GM21723 (cell line): ENCODE results near the gene LRRC74A.
A peak's percentile ranks its signal among the peaks of the same experiment; 100 is the strongest.

Experiments
- ATAC-seq: cut with Tn5 transposase; IDR thresholded peaks from one replicate; pipeline ENCODE4 v1.9.1; 2021; ENCODE audit warnings: mild to moderate bottlenecking, moderate library complexity; ENCODE audit not compliant: unreplicated experiment

LRRC74A gene

DNA sequence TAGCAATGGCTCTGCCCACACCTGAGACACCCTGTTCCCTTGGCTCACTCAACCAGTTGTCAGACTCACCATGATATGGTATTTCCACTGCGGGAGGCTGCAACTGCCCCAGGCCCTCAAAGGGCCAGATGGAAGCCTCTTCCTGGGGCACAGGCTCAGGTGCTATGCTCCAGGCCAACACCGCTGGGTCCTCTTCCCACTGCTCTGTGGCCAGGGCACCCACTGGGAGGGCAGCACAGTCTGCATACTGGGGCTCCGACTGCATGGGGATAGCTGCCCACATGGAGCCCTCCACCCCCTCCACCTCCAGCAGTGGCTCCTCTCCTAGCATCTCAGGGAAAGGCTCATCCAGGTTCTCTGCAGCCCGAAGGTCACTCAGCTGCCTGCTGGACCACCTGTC is 17.2 kb upstream of the LRRC74A start:
- ATAC-seq: no peak

DNA sequence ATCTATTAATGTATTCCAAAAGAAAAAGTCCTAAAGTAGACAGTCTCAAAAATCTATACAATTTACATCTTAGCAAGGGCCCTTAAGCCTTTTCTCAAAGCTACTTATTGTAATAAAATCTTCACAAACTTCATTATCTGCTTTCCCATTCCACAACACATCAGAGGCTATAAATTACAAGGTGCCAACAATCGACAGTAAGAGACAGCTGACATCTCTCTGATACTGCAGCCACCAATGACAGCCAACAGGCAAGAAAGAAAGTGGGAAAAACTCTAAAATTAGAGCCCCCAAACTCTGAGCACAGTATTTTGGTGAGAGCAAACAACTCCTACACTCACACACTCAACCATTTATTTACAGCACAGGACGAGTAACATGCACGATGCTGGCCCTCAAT is 15.7 kb upstream of the LRRC74A start:
- no peak for ATAC-seq

DNA sequence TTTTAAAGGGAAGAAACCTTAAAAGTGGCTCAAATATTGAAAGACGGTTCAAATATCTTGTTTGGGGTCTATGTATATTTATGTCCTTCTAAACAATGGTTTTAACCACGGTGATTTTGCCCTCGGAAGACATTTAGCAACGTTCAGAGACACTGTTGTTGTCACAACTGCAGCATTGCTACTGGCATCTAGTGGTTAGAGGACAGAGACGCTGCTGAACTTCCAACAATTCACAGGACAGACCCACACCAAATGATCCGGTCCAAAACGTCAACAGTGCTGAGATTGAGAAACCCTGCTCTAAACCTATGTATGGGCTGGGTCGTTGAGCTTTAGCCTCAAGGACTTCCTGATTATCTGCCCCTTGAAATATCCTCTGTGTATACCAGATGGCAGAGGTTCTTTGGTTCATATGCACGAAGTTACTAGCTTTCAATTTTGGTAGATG is 15.2 kb upstream of the LRRC74A start:
- no peak for ATAC-seq

DNA sequence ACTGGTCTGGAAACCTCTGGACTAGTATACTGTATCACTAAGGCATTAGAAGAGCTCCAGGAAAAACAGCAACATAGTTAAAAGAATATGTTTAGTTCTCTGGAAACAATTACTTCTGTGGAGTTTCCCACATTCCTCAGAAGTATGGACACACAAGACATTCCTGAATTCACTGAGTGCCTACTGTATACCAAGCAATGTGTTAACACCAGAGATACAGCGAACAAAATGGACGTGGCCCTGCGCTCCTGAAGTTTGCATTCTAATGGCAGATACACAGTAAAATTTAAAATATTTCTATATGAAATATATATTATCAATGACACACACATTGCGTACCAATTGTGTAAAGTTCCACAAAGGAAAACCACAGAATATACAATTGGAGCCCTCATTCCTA is 14.6 kb upstream of the LRRC74A start:
- no peak for ATAC-seq

DNA sequence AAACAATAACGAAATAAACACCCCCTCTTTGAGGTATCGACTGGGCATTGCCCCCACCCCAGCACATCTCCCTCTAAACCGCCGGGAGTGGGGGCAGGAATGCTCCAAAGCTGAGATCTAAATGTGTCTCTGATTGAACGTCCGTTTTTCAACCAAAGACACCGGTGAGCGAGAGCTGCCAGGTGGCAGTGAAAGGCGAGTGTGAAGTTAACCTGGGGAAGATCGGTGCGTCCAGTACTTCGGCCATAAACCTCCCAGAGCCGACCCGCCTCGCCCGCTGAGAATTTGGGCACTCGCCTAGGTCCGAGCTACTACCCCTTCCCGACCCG is 14.2 kb upstream of the LRRC74A start:
- peak; percentile 17 for ATAC-seq

DNA sequence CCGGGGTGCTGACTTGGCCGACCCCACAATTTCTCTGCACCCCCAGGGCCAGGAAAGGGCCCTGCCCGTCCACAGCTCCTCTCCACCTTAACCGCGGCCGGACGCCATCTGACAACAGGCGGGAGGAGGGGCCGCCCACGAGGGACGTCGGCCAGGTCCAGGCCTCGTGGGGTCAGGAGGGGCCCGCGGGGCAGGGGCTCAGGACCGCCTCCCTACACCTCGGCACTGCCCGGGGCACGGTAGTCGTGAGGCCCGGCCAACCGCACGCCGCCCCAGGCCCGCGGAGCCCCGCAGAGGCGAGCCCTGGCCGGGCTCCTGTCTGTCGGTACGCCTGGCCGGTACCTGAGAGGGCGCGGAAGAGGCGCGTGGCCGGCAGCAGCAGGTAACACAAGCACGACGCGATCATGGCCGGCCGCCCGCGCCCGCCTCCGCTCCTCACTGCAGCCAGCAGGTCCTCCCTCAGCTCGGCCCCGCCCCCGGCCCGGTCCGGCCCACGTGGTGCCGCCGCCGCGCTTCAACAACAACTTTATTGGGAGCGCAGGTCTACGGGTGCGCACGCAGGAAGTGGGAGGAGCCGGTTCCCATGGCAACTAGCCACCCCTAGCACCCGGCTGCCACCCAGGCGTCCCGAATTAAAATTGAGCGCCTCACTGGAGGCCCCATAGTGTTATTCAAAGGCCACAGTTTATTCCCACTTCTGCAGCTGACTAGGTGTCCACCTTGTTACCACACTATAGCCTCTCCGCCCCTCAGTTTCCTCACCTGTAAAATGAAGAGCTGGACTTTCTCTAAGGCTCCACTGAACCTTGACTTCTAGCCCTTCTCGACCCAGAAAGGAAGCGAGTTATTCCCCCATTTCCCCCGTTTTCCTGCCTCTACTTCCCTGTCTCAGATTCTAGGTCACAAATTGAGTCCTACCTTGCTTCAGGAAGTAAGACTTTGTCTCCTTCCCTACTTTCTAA is 13.5 kb upstream of the LRRC74A start, which contains the start of gene ANGEL1:
TSS of gene ANGEL1 (minus strand) at position 461 of the 962 bp plus-strand sequence. CDS start at position 406, 55 bp downstream.
- ATAC-seq: peak; percentile 88

DNA sequence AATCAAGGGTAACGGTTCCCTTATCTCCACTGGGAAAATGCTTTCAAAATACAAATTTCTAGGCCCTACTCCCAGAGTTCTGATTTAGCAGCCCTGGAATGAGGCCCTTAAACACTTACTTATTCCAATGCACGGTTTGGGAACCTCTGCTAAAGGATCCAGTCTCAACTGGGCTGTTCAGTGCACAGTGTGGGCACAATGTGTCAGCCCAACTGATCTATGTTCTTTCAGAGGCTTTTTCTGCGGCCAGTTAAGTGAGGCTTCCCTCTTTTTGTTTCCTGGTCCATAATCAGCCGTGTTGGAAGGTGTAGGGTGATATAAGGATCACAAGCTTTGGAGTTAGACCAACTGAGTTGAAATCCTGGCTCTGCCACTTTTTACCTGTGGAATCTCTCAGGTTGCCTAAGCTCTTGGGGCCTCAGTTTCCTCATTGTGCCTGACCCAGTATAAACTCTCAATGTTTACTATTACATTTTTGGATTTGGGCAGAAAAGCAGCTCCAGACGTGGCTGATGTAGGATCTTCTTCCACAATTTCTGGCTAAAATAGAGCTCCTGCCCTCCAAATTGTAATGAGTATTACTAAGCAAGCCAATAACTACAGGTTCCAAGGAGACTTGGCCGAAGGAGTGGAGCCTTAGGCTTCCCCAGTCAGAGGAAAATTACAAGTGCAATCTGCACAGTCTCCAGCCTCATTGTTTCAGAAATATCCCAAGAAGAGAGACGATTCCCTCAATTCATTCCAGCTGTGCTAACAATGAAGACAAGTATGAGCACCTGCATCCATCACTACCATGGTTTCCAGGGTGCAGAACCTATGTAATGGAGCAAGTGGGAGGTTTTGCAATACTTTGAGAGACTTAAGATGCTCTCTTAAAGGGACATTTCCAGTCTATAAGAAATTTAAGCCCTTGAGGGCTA is 11.2 kb upstream of the LRRC74A start:
- ATAC-seq: no peak

DNA sequence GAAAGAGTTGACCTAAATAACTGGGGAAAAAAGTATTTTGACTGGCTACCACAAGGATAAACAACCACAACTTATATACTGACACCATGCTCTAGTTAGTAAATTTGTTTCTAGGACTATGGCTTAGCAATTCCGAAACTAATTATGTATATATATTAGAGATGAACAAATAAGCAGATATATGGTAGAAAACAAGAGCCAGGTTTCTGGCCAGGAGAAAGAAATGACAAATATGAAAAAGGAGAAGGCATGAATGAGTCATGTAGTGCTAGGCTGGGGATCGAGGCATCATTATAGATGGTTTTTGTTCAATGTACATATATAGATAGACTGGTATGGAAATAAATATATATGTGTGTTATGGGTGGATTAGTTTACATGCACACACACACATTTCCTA is 5.5 kb upstream of the LRRC74A start:
- no peak for ATAC-seq

DNA sequence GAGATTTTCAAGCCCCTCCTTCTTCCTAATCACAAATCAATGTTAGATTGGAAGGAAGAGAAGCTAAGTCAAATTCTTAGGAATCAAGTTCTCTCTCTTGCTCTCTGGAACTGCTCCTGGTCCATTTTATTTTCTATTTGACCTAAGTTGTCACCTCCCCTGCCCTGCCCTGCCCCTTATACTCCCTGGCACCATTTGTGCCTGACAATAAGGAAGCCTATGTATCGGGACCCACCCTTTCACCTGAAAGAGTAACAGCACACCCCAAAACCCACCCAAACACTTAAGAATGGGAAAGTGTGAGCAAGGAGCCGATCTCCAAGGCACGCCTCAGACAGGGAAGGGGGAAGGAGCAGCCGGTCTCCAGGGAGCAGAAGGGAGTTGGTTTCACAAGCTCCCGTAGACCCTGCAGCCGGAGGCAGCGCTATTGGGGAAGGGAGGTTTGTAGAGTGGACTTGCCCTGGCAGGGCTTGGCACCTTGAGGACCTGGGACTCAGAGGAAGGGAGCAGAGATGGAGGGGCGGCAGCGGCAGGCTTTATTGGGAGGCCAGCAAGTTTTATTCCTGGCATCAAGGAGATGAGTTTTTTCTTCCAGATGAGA is 1.6 kb downstream of the LRRC74A start:
- ATAC-seq: no peak

DNA sequence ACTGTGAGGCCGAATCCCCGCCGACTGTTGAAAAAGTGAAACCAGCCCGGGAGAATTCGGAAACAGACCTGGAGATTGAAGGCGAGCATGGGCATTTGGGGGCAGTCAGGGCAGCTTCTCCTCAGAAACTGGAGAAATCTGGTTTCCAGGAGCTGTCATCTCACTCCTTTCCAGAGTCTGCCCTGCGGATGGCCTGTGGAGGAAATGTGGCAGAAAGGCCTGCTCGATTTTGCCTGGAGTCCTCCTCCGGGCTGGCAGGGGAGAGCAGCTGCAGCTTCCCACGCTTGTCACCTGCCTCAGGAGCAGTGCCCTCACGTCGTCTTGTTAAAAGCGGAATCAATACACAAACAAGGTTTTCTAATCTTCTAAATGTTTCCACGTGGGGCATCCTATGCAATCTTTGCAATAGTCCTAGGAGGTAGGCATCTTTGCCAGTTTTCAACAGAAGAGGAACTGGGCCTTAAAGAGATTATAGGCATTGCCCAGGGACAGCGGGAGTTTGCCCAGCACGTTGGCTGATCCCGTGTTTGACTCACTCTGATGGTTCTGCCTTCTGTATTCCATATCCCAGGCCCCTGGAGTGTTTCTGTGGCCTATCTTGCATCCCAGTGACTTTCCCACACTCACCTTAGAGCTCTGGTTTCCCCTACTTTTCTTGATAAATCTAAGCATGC is 2.3 kb downstream of the LRRC74A start:
- ATAC-seq: no peak

DNA sequence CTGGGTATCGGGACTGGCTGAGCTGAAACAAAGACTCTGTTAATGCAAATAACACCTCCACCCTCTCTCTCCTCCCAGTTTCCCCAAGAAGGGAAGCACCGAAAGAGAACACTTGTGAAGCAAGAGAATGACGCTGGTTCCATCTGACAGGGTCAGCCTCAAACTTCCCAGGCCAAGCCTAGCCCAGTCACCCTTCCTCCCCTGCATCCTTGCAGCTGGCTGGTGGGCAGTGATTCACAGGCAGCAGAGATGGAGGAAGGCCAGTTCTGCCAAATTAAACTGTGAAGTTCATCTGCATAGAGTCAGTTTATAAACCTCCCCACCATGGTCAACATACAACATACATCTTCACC is 2.8 kb downstream of the LRRC74A start:
- ATAC-seq: no peak

DNA sequence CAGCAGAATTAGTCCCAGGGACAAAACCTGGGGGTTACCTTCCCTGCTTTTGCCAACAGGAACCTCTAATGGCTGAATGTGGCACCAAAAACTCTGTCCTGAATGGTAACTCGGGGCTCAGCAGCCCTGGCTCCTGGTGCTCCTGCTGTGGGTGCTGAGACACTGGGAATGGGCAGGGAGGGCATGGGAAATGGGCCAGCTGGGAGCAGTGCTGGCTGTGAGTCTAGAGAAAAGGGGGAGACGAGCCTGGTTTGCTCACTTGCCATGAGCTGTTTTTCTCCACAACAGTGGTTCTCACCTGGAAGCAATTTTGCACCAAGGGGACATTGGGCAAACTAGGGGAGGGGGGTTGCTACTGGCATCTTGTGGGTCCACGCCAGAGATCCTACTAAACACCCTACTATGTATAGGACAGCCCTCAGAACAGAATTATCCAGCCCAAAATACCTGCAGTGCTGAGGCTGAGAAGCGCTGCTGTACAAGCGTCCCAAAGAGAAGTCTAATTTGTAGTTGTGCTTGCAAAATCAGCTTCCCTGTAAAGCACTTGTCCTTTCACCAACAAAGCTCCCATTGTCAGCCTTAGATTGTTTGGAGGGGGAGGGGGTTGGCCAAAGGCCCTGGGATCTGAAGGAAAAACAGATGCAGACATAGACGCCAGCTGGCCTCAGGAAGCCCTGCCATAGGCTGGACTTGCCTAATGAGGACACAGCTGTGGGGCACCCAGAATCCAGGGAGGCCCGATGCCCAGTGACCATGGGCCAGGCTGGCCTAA is 3.6 kb downstream of the LRRC74A start:
- no peak for ATAC-seq

DNA sequence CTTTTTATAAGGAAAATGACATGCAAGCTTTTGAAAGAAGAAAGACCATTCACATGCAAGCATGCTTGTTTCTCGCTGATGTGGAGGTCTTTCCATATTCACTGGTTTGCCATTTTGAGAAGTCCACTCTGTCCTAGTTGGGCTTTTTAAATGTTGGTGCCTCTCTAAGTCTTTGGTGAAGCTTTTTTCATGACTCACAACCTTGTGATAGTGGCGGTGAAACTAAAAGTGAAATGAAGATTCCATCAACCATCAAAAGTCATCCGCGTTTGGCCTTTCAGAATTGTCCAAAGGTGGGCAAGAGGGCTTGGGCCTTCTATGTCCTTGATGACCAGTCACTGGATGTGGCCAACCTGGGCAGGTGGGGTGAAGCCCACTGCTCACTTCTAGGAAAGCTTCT is 4.3 kb downstream of the LRRC74A start:
- ATAC-seq: no peak

DNA sequence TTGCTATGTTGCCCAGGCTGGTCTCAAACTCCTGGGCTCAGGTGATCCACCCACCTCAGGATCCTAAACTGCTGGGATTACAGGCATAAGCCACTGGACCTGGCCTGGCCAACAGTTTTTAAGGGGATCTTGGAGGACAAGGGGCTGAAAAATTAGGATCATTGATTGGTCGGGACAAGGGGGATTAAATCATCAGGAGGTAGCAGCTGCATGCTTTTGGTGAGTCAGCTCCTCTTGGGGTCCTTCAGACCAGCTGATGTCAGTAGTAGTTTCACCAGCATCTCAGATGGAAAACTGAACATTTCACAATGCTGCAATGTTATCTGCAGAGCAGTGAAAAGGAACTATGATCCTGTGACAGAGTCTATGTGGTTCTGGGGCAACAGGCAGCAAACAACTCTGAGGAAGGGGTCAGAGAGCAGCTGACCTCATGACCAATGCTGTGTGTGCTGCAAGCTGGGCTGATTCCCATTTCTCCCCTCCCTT is 6.3 kb downstream of the LRRC74A start:
- no peak for ATAC-seq

DNA sequence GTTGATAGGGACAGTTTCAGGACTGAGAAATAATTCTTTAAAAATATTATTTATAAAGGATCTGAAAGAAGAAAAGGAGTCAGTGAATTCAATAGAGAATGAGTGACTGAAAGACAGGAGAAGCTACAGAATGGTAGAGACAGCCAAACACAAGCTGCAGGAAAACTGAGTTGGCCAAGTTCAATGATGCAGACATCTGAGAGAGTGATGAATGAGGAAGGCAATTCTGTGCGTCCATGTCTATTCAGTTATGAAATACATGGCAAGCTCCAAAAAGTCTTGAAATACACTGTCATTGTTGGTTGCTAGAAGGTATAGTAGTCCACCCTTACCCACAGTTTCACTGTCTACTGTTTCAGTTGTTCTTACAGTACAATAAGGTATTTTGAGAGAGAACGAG is 6.8 kb downstream of the LRRC74A start:
- no peak for ATAC-seq

DNA sequence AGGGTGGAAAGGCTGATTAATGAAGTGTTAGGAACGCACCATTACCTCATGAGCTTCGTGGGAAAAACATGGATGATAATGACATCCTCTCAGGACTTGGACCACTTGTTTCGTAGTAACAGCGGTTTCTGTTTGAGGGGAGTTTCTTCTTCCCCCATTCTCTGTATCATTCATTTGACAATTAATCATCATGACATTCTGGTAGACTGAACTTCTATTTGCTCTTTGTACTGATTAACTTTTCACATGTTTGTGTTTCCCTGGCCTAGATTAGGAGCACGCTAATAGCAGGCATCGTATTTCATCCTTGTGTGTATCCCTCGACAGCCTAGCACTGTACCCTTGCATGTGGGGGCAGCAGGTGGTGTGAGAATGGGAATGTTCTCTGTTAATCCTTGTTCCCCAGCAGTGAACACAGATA is 8.0 kb downstream of the LRRC74A start:
- no peak for ATAC-seq

DNA sequence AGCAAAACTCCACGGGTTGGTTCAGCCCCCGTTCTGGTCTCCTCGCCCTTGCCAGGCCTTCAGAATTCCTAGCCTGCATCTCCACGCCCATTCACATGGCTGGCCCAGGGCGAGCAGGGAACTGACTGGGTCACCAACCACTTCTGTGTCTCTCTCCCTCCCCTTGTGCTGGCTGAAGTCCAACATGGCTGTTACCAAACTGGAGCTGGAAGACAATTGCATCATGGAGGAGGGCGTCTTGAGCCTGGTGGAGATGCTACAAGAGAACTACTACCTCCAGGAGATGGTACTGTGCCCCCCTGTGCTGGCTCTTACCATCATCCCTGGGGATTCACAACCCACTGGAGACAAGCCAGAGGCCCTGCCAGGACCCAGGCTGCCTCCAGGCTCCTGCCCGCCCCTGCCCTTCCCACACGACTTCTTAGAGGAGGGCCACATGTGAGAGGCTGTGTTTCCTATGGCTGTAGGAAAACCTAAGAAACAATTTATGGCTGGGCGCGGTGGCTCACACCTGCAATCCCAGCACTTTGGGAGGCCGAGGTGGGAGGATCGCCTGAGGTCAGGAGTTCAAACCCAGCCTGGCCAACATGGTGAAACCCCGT is 9.9 kb downstream of the LRRC74A start:
- ATAC-seq: no peak

DNA sequence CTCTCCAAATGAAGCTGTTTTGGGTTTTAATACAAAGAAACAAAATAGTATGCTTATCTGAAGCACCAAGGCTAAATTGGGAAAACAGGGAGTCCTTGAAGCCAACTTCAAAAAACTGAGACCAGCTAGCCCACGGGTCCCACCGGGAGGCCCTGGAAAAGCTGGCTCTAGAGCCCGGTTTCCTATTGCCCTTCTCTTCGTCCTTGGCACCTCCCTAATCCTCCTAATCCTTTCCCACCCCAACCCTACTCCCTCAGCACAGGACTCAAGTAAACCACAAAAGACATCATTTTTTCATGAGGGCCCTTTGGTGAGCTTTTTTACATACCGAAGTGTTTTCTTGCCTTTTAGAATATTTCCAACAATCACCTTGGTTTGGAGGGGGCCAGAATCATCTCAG is 11.3 kb downstream of the LRRC74A start:
- no peak for ATAC-seq

DNA sequence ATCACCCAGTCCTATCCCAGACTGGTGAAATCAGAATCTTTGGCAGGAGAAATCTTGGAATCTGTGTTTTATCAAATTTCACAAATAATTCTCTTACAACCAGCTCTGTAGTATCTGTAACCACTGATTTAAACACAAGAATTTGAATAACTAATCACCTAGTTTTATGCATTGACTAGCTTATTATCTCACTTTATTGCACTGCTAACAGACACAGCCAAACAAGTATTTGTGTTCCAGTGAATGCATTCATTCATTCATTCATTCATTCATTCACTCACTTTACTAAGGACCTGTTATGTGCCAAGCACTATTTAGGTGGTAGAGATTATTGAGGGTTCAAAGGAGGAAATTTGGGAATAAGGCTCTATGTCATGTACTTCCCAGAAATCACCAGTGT is 16.2 kb downstream of the LRRC74A start:
- ATAC-seq: no peak
